Hepatocyte (in vitro differentiated cells): Measurements from ENCODE around the gene TLL2. TPM values are rescaled to one million over a fixed set of nuclear protein-coding genes. Genes with fewer than 3 reads are reported as not detected.

Source experiments
- DNase-seq: peaks from one replicate; pipeline ENCODE4 v3.0.0-alpha.2; 2016; ENCODE audit warnings: low spot score
- H2AFZ ChIP-seq: fragments of 200-600 bp; sonication (generic); 2 replicates; pipeline ENCODE4 v1.6.0; 2016; ENCODE audit warnings: antibody characterized with exemption, mild to moderate bottlenecking
- H3K27ac ChIP-seq: fragments of 200-600 bp; sonication (generic); 2 replicates; pipeline ENCODE4 v1.5.1; 2016; ENCODE audit warnings: mild to moderate bottlenecking
- H3K27me3 ChIP-seq: fragments of 200-600 bp; sonication (generic); 2 replicates; pipeline ENCODE4 v1.6.1; 2016
- H3K36me3 ChIP-seq: fragments of 200-600 bp; sonication (generic); replicated peaks from 2 replicates; pipeline ENCODE4 v1.5.1; 2016; ENCODE audit warnings: low read depth; ENCODE audit not compliant: insufficient read depth
- H3K4me1 ChIP-seq: fragments of 200-600 bp; sonication (generic); 2 replicates; pipeline ENCODE4 v1.5.1; 2016; ENCODE audit warnings: mild to moderate bottlenecking, moderate library complexity; ENCODE audit not compliant: insufficient read depth
- H3K4me2 ChIP-seq: fragments of 200-600 bp; sonication (generic); 2 replicates; pipeline ENCODE4 v1.6.0; 2016
- H3K4me3 ChIP-seq: fragments of 200-600 bp; sonication (generic); 2 replicates; pipeline ENCODE4 v1.5.1; 2016; ENCODE audit warnings: mild to moderate bottlenecking
- H3K79me2 ChIP-seq: fragments of 200-600 bp; sonication (generic); 2 replicates; pipeline ENCODE4 v1.6.0; 2017; ENCODE audit warnings: mild to moderate bottlenecking
- H3K9me2 ChIP-seq: fragments of 200-600 bp; sonication (generic); replicated peaks from 2 replicates; pipeline ENCODE4 v1.6.0; 2017; ENCODE audit warnings: mild to moderate bottlenecking; ENCODE audit not compliant: insufficient read depth
- H3K9me3 ChIP-seq: fragments of 200-600 bp; sonication (generic); 2 replicates; pipeline ENCODE4 v1.5.1; 2016; ENCODE audit warnings: low read depth, mild to moderate bottlenecking
- H4K20me1 ChIP-seq: fragments of 200-600 bp; sonication (generic); 2 replicates; pipeline ENCODE4 v1.6.0; 2016; ENCODE audit warnings: mild to moderate bottlenecking; ENCODE audit not compliant: insufficient read depth, poor library complexity, severe bottlenecking
- EZH2 ChIP-seq: fragments of 200-600 bp; sonication (generic); IDR thresholded peaks from 2 replicates; pipeline ENCODE4 v1.6.1; 2016; ENCODE audit warnings: antibody characterized with exemption, mild to moderate bottlenecking, borderline replicate concordance
- EZH2phosphoT487 ChIP-seq: fragments of 200-600 bp; sonication (generic); IDR thresholded peaks from one replicate; pipeline ENCODE4 v1.6.1; 2018; ENCODE audit warnings: antibody characterized with exemption, mild to moderate bottlenecking, low read depth, moderate library complexity; ENCODE audit not compliant: unreplicated experiment, severe bottlenecking
- WGBS: methylation state at CpG from one replicate; pipeline ENCODE4 v1.1.6; 2016; ENCODE audit warnings: low lambda C conversion rate; ENCODE audit errors: missing lambda C conversion rate; 5-methylcytosine and 5-hydroxymethylcytosine counted together
- polyA plus RNA-seq: library from polyadenylated mRNA; unstranded; fragments of >200 nt; fragmentation: Nextera tagmentation; extraction: Ambion mirVana; gene quantifications from 2 replicates; pipeline ENCODE4 v1.2.1, GENCODE V29; 2016
- total RNA-seq: library from RNA; depleted of rRNA; stranded (reverse); fragments of >200 nt; gene quantifications from 2 replicates; pipeline ENCODE4 v1.2.3, GENCODE V29; 2014
- TF ChIP-seq, protein P1 (sequence below): fragments of 200-600 bp; sonication (generic); IDR thresholded peaks from 2 replicates; pipeline ENCODE4 v1.5.1; 2016; ENCODE audit warnings: antibody characterized with exemption, mild to moderate bottlenecking; ENCODE audit not compliant: poor library complexity

The TLL2 gene
- total and polyA plus RNA-seq, 2 experiments from 2014 or later: 0.50 to 0.76 TPM

GRCh38 chr10:96317067-96317833, 196.5 kb downstream of the TLL2 start:
- H3K4me2 ChIP-seq: no peak overlapping the region
- 82% methylated on average over 4 of the region's 4 CpGs for WGBS
- no peak overlapping the region for H3K27ac ChIP-seq
- no peaks in the 10 kb centered on the region for H4K20me1 ChIP-seq
- no peak for DNase-seq
- no peak overlapping the region for H2AFZ ChIP-seq
- TF ChIP-seq EZH2: no peak
- TF ChIP-seq, protein P1, sequence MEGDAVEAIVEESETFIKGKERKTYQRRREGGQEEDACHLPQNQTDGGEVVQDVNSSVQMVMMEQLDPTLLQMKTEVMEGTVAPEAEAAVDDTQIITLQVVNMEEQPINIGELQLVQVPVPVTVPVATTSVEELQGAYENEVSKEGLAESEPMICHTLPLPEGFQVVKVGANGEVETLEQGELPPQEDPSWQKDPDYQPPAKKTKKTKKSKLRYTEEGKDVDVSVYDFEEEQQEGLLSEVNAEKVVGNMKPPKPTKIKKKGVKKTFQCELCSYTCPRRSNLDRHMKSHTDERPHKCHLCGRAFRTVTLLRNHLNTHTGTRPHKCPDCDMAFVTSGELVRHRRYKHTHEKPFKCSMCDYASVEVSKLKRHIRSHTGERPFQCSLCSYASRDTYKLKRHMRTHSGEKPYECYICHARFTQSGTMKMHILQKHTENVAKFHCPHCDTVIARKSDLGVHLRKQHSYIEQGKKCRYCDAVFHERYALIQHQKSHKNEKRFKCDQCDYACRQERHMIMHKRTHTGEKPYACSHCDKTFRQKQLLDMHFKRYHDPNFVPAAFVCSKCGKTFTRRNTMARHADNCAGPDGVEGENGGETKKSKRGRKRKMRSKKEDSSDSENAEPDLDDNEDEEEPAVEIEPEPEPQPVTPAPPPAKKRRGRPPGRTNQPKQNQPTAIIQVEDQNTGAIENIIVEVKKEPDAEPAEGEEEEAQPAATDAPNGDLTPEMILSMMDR: no peak
- no peak for TF ChIP-seq EZH2phosphoT487
- no peak overlapping the region for H3K4me3 ChIP-seq
- no peaks in the 10 kb centered on the region for H3K4me1 ChIP-seq
- H3K9me2 ChIP-seq: no peaks in the 10 kb centered on the region
- H3K9me3 ChIP-seq: no peaks in the 10 kb centered on the region
- no peaks in the 10 kb centered on the region for H3K36me3 ChIP-seq
- no peaks in the 10 kb centered on the region for H3K27me3 ChIP-seq
- H3K79me2 ChIP-seq: no peaks in the 10 kb centered on the region

Other genes starting within 250 kb of the TLL2 start
- gene BLNK, start 242.4 kb downstream of the TLL2 start, total RNA-seq: 4.8 and 6.9 TPM in 2 replicates
- 6.3 and 9.7 TPM in 2 replicates for gene BLNK, start 242.4 kb downstream of the TLL2 start, polyA plus RNA-seq
- not detected in 2 replicates for gene DNTT, start 209.5 kb downstream of the TLL2 start, total RNA-seq
- gene DNTT, start 209.5 kb downstream of the TLL2 start, polyA plus RNA-seq: 0.10 TPM in 1 of 2 replicates, not detected in the other
- not detected in 2 replicates for gene OPALIN, start 154.9 kb downstream of the TLL2 start, total RNA-seq
- not detected in 2 replicates for gene OPALIN, start 154.9 kb downstream of the TLL2 start, polyA plus RNA-seq
- gene TM9SF3, start 73.1 kb upstream of the TLL2 start, total RNA-seq: 158 and 186 TPM in 2 replicates
- gene TM9SF3, start 73.1 kb upstream of the TLL2 start, polyA plus RNA-seq: 128 and 141 TPM in 2 replicates
- gene PIK3AP1, start 206.6 kb upstream of the TLL2 start, total RNA-seq: 6.5 and 8.4 TPM in 2 replicates
- 2.5 and 4.7 TPM in 2 replicates for gene PIK3AP1, start 206.6 kb upstream of the TLL2 start, polyA plus RNA-seq